NCI-H510A (cell line): Measurements from ENCODE around the gene TXNDC2.
"Not testable (repeated sequence)": the region's sequence is repeated elsewhere in the genome, so short reads cannot be mapped to it uniquely, and the experiment has no call there.

Source experiments
- DNase-seq: peaks from one replicate; lab custom pipeline; 2025; lab: John Stamatoyannopoulos, UW

The TXNDC2 gene

GRCh38 chr18:9884532-9885140, 1.1 kb upstream of the TXNDC2 start:
- DNase-seq, result no peak

GRCh38 chr18:9886005-9886348, 204 bp downstream of the TXNDC2 start:
- DNase-seq, result no peak

- DNase-seq, result no peak
Measured at GRCh38 chr18:9887992-9888391, 2.2 kb downstream of the TXNDC2 start.

DNA sequence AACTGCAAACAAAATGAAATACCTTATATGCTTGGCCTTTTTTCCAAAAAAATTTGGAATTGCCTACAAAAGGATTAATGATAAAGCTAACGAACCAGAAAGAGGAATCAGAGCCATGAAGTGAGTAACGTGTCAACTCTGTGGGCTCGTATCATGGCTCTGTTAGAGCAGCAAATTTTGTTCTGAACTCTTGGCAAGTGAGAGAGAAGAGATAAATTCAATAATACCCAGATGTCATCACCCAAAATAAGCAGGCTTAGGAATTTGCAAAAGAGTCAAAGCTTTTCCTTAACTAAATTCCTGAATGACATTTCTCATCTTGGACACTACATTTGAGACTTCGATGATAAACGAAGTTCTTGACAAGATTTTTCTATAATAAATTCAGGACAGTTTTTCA, 4.4 kb downstream of the TXNDC2 start:
- DNase-seq, result no peak

DNA sequence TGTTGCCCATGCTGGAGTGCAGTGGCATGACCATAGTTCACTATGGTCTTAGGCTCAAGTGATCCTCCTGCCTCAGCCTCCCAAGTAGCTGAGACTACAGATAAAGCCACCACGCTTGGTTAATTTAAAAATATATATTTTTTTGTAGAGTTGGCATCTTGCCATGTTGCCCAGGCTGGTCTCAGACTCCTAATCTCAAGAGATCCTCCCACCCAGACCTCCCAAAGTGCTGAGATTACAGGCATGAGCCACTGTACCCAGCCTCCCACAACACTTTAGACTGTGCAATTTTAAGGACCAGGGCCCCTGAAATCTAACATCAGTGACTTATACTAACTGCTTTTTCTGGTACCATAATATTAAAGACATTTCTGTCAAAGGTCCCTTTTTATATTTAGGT, 5.2 kb downstream of the TXNDC2 start:
- no peak for DNase-seq

DNA sequence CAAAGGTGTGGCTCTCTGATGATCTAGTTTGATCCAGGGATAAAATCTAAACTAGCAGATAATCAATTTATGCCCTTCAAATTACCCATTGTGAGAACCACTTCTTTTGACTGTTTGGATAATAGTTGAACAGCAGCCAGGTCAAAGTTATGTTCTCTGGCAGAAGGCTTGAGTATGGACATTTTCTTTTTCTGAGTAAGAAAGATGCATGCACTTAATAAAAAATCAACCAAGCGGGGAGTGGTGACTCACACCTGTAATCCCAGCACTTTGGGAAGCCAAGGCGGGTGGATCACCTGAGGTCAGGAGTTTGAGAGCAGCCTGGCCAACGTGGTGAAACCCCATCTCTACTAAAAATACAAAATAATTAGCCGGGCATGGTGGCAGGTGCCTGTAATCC, 5.7 kb downstream of the TXNDC2 start:
- DNase-seq, result not testable (repeated sequence)

DNA sequence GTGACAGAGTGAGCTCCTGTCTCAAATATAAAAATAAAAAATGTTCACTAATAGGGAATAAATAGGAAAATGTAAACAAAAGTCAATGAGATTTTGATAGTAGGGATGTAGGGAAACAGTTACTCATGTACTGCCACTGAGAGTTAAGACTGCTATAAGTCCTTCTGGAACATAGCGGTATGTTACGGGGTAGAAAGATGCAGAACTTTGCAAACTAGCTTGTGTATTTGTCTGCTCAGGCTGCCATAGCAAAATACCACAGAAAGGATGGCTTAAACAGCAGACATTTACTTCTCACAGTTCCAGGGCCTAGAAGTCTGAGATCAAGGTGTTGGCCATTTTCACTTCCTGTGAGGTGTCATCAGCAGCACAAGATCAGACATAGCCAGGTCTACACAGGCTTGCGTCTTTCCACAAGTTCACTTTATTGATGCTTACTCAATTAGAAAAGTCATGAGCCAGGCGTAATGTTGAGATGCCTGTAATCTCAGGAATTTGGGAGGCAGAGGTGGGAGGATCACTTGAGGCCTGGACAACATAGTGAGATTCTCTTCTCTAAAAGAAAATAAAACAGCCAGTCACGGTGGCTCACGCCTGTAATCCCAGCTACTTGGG, 8.8 kb downstream of the TXNDC2 start:
- no peak for DNase-seq

GRCh38 chr18:9897129-9897528, 11.4 kb downstream of the TXNDC2 start:
- no peak for DNase-seq

DNA sequence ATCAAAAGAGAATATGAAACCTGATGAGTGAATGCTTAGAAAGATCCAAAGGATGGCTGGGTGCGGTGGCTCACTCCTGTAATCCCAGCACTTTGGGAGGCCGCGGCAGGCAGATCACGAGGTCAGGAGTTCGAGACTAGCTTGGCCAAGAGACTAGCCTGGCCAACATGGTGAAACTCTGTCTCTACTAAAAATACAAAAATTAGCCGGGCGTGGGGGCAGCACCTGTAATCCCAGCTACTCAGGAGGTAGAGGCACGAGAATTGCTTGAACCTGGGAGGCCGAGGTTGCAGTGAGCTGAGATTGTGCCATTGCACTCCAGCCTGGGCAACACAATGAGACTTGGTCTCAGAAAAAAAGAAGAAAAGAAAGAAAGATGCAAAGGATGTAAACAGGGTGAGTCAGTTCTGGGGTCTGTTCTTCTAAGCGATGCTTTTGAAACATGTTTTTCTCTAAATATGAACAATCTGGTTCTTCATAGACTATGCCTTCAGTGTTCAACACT, 12.1 kb downstream of the TXNDC2 start:
- not testable (repeated sequence) for DNase-seq

DNA sequence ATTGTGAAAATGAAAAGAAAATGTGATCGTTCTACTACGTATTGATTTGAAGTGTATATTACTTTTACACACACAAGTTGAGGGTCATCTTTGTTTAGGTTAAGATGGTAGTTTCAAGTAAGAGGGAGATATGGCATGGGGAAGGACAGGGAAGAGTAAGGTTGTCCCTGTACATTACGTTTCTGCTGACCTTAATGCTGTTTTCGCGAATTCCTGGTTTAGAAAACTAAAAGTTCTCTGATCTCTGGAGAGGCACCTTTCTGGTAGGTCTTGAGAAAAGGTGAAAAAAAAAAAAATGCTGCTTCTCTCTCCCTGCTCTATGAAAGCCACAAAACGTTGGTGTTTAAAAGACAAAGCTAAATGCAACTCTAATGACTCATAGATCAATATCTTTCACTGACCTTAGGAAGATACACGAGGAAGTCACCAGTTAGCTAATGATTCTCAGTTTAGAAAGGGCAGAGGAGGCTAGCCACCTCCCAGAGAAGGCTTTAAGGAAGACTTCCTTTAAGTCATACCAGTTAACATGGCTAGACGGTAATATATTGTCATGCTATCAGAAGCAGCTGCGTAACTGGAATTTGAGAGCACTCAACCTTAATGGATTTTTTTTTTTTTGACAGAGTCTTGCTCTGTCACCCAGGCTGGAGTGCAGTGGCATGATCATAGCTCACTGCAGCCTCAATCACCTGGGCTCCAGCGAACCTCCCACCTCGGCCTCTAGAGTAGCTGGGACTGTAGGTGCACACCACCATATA, 13.2 kb downstream of the TXNDC2 start:
- no peak for DNase-seq

DNA sequence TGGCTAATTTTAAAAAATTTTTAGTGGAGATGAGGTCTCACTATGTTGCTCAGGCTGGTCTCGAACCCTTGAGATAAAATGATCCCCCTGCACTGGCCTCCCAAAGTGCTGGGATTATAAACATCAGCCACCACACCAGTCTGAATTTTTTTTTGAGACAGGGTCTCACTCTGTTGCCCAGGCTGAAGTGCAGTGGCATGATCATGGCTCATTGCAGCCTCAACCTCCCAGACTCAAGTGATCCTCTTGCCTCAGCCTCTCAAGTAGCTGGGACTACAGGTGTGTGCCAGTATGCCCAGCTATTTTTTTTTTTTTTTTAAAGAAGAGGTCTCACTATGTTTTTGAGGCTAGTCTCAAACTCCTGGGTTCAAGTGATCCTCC, 13.8 kb downstream of the TXNDC2 start:
- not testable (repeated sequence) for DNase-seq

GRCh38 chr18:9900699-9901098, 14.9 kb downstream of the TXNDC2 start:
- no peak for DNase-seq

GRCh38 chr18:9901377-9901776, 15.6 kb downstream of the TXNDC2 start:
- DNase-seq, result no peak

DNA sequence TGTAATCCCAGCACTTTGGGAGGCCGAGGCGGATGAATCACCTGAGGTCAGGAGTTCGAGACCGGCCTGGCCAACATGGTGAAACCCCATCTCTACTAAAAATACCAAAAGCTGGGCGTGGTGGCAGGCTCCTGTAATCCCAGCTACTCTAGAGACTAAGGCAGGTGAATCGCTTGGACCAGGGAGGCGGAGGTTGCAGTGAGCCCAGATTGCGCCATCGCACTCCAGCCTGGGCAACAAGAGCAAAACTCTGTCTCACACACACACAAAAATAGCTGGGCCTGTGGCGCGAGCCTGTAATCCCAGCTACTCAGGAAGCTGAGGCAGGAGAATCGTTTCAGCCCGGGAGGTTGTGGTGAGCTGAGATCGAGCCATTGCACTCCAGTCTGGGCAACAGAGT, 16.5 kb downstream of the TXNDC2 start:
- not testable (repeated sequence) for DNase-seq

DNA sequence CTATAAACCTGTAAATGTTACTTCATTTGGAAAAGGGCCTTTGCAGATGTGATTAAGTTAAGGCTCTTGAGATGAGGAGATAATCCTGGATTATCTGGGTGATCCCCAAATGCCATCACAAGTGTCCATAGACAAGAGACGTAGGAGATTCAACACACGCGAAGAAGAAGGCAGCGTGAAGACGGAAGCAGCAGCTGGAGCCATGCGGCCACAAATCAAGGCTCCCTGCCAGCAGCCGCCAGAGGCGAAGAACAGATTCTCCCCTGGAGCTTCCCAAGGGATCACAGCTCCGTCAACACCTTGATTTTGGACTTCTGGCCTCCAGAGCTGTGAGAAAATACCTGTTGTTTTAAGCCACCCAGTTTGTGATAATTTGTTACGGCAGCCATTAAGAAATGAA, 17.1 kb downstream of the TXNDC2 start:
- no peak for DNase-seq

- no peak for DNase-seq
Measured at GRCh38 chr18:9905401-9905922, 19.7 kb downstream of the TXNDC2 start.

DNA sequence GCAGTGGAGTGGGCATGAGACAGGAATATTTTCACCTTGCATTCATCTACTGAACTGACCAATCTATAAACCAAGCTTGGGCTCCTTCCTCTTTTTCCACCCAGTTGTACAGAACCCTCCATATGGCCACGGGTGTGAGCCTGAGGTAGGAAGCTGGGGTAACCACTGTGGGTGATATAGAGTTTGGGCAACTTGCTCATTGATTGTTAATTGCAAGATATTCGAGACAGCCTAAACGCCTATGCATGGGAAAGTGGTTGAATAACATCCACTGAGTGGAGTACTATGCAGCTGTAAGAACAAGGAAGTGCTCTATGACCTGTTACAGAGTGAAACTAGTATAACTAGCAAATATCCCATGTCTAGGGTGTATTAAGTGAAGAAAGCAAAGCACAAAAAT, 20.7 kb downstream of the TXNDC2 start:
- no peak for DNase-seq

DNA sequence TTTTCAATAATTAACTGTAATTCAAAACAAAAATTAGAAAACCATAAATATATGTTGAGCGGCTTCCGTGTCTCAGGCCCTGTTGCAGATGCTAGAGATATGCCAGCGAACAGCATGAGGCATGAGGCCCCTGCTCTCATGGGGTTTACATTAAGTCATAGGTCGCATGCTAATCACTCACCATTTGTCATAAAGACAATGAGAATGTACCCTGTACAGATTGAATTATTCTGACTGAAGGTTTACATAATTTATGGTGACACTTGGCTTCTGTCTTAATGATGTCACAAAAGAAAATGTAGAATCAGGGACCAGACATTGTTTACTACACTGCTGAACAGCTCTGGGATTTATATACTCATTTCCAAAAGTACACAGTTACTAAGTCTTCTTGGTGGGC, 22.1 kb downstream of the TXNDC2 start:
- DNase-seq, result no peak

GRCh38 chr18:9910071-9910470, 24.3 kb downstream of the TXNDC2 start:
- DNase-seq, result no peak

DNA sequence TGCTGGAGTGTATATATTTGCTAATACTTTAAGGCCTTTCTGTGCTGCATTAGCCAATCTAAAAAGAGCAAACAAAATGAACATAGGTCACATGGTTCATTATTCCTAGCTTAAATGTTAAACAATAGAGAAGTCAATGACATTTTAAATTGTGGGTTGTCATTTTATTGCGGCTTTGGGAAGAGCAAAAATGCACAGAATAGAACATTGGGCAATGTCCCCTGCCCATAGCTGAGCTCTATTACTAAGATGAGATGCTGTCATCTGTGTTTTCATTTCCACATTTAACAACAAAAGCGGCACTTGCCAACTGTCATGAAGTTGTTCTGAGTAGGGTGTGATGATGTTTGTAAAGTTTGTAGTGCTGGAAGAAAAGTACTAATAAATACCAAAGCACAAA, 24.9 kb downstream of the TXNDC2 start:
- no peak for DNase-seq

GRCh38 chr18:9911226-9911625, 25.5 kb downstream of the TXNDC2 start:
- DNase-seq, result no peak

GRCh38 chr18:9912285-9912684, 26.5 kb downstream of the TXNDC2 start:
- DNase-seq, result not testable (repeated sequence)

DNA sequence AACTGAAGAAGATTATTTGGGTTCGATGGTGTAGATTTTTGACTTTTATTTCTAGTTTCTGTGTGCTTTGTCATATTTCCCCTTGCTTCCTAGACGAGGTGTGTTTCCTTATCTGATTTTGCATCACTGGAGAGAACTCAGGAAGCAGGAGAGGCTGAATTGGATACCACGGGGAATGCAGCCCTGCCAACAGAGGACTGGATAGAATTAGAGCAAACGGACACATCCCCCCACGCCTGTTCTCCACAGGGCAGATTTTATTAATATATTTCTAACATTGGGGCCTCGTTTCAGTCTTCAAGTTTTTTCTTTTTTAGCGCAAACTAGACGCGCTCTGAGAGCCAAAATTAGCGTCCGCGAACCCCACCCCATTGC, 27.4 kb downstream of the TXNDC2 start:
- no peak for DNase-seq
